NK-92 treated with Interleukin-12 subunit alpha and Interleukin-12 subunit beta, amount 100 ng/mL, for 24 hours (cell line): ENCODE results near the gene ADAMTS1.
A peak's percentile ranks its signal among the peaks of the same experiment; 100 is the strongest.

Source experiments
- DNase-seq: peaks from one replicate; lab custom pipeline; 2025; lab: John Stamatoyannopoulos, UW

ADAMTS1 gene

GRCh38 chr21:26844258-26845065 lies 747 bp downstream of the ADAMTS1 start:
- no peak for DNase-seq

DNA sequence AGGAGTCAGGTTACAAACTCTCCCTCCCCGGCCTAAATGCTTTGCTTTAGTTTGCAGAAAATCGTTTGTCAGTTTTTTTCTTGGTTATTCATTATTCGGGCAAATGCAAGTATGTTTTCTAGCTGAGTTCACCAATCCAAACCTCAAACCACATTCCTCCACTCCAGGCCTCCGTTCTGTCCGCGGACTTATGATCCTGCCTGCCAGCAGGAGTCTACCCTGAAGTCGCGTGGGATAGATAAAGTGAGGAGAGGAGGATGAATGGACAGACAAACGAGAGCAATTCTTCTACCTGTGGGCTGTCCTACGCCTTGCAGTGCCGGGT lies 1.3 kb downstream of the ADAMTS1 start:
- no peak for DNase-seq

DNA sequence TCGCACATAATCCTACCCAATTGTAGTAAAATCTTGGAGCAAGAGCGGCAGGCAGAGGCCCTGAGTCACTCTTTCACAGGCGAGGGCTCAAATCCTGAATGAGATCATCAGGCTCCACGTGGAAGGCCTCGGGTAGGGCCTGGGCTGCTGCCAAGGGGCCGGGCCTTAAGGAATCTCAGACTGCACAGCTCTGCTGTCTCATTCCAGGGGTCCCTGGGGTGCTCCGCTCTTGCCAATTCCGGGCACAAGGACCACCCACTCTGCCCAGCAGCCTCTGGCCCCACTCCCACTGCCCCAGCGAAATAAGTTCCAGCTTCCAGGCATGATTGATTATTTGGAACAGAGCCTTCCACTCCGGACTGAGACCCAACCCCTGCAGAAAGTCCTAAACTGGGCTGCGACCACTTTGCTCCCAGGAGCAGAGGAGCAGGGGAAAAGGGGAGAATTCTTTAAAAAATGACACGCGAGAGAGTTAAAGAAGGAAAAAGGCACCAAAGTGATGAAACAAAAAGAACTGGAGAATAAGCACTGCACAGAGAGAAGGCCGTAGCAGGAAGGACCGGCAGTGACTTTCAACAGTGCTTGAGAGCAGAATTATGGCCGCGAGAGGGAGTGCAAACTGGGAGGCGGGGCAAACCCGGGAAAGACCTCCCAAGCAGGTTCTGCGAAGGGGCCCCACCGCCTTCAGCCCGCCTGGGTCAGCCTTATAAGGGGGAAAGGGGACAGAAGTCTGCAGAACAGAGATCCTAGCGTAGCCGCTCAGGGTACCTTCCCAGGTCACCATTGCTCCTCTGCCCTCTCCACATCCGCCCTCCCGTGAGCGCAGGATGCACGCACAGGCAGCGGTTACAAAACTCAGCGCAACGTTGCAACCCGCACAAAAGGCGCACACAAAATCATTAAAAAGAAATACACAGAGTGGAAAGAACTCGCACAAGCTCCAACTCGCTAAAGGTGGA lies 2.0 kb downstream of the ADAMTS1 start:
- DNase-seq = no peak

- no peak for DNase-seq
Measured at GRCh38 chr21:26842300-26842699, 2.9 kb downstream of the ADAMTS1 start.

DNA sequence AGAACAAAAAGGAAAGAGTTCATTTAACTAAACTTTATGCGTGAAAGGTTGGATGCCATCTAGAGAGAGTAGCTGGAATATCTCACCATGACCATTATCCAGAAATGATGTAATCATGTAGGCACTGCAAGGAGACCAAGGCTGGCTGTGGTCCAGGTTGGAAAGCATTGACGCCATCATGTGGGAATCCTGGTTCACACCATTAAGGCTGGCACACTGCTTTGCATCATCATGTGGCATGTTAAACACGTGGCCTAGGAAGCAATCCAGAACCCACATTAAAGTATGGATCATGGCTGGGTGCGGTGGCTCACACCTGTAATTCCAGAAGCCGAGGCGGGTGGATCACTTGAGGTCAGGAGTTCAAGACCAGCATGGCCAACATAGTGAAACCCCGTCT lies 4.3 kb downstream of the ADAMTS1 start:
- no peak for DNase-seq

GRCh38 chr21:26840201-26840600 lies 5.0 kb downstream of the ADAMTS1 start:
- no peak for DNase-seq

DNA sequence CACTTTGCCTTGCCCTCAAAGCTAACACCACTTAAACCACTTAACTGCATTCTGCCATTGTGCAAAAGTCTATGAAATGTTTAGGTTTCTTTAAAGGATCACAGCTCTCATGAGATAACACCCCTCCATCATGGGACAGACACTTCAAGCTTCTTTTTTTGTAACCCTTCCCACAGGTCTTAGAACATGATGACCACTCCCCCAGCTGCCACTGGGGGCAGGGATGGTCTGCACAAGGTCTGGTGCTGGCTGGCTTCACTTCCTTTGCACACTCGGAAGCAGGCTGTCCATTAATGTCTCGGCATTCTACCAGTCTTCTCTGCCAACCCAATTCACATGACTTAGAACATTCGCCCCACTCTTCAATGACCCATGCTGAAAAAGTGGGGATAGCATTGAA lies 7.7 kb downstream of the ADAMTS1 start:
- no peak for DNase-seq

- no peak for DNase-seq
Measured at GRCh38 chr21:26836528-26836927, 8.7 kb downstream of the ADAMTS1 start.

- no peak for DNase-seq
Measured at GRCh38 chr21:26835714-26836265, 9.4 kb downstream of the ADAMTS1 start.

- no peak for DNase-seq
Measured at GRCh38 chr21:26835027-26835713, 10.0 kb downstream of the ADAMTS1 start.

GRCh38 chr21:26834181-26834905 lies 10.9 kb downstream of the ADAMTS1 start:
- DNase-seq = no peak

DNA sequence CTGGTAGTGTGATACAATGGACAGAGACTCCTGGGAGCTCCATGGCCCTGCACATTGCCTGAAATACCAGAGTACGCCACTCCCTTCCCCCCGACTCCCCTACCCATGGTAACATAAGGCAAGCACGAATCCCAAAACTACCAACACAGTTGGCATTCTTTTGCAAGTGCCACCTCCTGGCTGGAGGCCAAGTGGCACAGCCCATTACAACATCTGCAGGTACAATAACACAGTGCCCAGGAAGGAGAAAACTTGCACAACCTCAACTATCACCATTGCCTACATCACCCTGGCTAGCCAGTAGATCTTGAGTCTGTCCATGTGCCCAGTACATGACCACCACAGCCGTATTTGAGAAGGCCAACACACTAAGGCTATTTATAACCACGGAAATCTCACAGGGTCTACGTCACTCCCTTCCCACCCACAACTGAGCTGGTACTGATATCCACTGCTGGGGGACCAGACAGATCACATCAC lies 11.7 kb downstream of the ADAMTS1 start:
- no peak for DNase-seq

DNA sequence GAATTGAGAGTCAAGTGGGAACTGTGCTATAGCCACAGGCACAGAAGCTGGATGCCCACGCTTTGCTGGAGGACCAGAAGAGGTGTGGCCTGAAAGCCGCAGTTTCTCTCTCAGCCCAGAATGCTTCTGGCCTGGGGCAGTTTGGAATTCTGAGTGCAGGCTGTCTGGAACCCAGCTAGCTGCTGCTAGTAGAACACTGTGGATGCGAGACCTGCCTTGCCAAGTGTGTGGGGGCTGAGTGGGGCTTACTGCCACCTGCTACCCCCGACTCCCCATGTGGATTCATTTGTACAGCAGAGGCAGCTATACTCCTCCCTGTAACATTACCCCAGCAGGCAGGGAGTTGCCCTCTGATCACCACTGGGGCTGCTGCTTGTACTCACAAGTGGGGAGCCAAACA lies 12.2 kb downstream of the ADAMTS1 start:
- no peak for DNase-seq

DNA sequence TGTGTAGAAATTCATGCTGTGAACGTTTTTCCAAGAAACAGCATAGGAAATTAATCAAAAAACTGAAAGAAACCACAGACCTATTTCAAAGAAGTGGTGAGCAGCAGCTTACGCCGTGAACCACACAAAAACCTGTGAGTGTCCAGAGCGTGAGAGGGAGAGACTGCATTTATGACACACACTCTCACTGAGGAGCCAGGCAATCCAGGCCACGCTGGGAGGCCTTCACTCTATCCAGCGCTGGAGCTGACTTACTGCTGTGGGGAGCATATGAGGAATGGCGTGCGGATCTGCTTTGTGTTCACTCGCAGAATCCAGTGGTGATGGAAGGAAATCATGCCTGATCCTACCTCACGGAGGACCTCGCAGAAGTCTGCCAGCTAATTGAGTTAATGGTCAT lies 12.7 kb downstream of the ADAMTS1 start:
- peak; percentile 46 for DNase-seq

DNA sequence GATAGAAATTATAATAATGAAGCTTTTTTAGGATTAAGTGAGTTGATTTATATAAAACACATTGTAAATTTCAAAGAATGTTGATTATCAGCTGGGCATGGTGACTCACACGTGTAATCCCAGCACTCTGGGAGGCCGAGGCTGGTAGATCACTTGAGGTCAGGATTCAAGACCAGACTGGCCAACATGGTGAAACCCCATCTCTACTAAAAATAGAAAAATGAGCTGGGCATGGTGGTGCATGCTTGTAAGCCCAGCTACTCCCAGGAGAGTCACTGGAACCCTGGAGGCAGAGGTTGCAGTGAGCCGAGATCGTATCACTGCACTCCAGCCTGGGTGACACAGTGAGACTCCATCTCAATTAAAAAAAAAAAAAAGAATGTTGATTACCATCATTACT lies 18.4 kb downstream of the ADAMTS1 start:
- no peak for DNase-seq

DNA sequence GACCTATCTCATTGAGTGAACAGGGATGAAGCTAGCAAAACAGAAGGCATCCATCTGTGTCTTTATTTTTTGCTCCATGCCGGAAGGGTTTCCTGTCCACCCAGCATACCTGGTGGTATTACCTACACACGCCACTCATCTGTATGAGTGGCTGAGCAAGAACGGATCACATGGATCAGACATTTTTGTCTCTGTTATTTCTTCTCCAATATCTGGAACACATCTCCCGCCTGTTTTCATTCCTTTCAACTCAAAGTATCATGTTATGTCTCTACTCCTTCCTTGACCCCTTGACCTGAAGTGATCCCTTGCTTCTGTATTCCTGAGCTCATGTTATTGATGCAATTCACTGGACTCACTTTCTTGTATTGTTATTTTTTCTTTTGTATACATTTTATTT lies 24.7 kb downstream of the ADAMTS1 start:
- no peak for DNase-seq

DNA sequence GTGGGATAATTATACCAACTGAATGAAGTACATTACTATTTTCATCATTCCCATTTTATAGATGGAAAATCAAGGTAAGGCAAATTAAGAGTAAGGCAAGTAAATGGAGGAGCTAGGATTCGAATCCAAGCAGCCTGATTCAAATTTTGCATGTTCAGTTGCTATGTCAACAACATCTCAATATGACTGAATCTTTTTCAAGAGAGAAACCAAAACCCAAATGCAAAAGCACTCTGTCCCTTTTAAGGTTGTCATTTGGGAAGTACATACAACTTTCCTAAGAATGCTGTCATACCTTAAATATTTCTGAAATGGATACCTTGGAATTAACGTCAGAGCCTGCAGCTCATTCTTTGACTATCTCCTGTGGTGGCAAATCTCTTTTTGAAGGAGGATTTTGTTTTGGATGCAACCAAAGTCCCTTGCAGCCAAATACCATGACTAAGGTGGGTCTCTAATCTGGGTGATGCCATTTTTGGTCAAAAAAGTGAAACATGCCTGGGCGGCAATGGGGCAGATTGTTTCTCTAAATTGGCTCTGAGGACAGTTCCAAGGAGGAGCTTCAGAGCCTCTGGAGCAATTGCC lies 25.4 kb downstream of the ADAMTS1 start:
- DNase-seq = no peak

- no peak for DNase-seq
Measured at GRCh38 chr21:26818906-26819305, 26.3 kb downstream of the ADAMTS1 start.

GRCh38 chr21:26815197-26815596 lies 30.0 kb downstream of the ADAMTS1 start:
- no peak for DNase-seq

DNA sequence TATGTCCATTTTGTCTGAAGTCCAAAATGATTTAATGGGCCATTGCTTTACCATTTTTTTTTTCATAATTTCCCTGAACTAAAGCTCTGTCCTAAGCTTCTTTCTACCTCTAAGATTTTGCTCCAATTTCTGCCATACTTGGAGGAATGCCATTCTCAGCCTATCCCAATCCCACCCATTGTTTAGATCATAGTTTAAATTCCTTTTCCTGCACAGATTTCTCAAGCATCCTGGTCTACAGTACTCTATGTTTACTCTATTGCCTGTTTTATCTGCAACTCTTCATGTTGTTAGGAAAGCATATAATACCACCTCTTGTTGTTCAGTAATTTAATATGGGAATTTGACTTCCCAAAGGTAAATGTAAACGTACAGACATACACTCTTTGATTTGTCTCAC lies 30.8 kb downstream of the ADAMTS1 start:
- no peak for DNase-seq

DNA sequence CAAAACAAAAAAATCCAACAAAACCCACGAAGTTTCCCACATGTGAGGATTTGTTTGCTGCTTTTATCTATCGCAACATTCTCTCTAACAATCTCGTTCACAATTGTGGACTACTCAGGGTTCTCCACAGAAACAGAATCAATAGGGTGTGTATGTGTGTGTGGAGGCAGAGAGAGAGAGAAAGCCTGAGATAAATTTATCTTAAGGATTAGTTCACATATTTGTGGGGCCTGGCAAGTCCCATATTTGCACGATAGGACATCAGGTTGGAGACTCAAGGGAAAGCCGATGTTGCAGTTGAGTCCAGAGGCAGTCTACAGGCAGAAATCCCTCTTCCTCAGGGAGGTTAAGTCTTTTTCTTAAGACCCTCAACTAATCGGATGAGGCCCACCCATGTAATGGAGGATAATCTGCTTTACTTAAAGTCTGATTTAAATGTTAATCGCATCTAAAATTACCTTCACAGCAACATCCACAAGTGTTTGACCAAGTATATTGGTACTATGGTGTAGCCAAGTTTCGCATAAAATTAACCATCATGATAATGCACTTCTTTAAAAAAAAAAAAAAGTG lies 31.7 kb downstream of the ADAMTS1 start:
- no peak for DNase-seq
